Peyer's patch (tissue), 4 donors: ENCODE measurements around the gene KCTD7. TPM values are rescaled to one million over a fixed set of nuclear protein-coding genes. Genes with fewer than 3 reads are reported as not detected.

Experiments used
- DNase-seq, 3 donors: peaks; one replicate each; pipeline ENCODE4 v3.0.0-alpha.2; 2017 to 2019
- H3K27ac ChIP-seq, 4 donors: fragments of 200-600 bp; sonication (generic); one replicate each; pipeline ENCODE4 v1.5.1; 2016 to 2019
- H3K27me3 ChIP-seq, 2 donors: fragments of 200-600 bp; sonication (generic); one replicate each; pipeline ENCODE4 v1.5.1; 2019
- H3K36me3 ChIP-seq, 3 donors: fragments of 200-600 bp; sonication (generic); one replicate each; pipeline ENCODE4 v1.5.1; 2016 to 2019
- H3K4me1 ChIP-seq, 4 donors: fragments of 200-600 bp; sonication (generic); one replicate each; pipeline ENCODE4 v1.5.1; 2016 to 2019
- H3K4me3 ChIP-seq, 4 donors: fragments of 200-600 bp; sonication (generic); 1 replicate in 3 of 4; 2 replicates in 1 of 4; pipeline ENCODE4 v1.5.1; 2016 to 2019; ENCODE audit warnings: mild to moderate bottlenecking in 1 of 4
- H3K9me3 ChIP-seq, 4 donors: fragments of 200-600 bp; sonication (generic); one replicate each; pipeline ENCODE4 v1.5.1; 2016 to 2019; ENCODE audit warnings: mild to moderate bottlenecking in 1 of 4
- CTCF ChIP-seq, 6 experiments: fragments of 450-650 bp in 4 of 6; fragments of 200-600 bp in 2 of 6; sonication (generic) in 1 of 6; IDR thresholded peaks; one replicate each; pipeline ENCODE4 v1.5.1; 2017 to 2019; ENCODE audit warnings: antibody characterized with exemption in 6 of 6, mild to moderate bottlenecking in 3 of 6, moderate library complexity in 1 of 6
- POLR2A ChIP-seq, 2 donors: fragments of 450-650 bp; IDR thresholded peaks; one replicate each; pipeline ENCODE4 v1.5.1; 2017; ENCODE audit warnings: antibody characterized with exemption in 2 of 2, mild to moderate bottlenecking in 2 of 2, moderate library complexity in 2 of 2
- total RNA-seq, 4 donors: library from RNA; depleted of rRNA; stranded (reverse); fragments of >200 nt; gene quantifications; one replicate each; pipeline ENCODE4 v1.1.0, GENCODE V29; 2016

KCTD7 gene
- total RNA-seq, 4 donors from 2014 or later = 6.6 to 20.7 (median 14.3) TPM

DNA sequence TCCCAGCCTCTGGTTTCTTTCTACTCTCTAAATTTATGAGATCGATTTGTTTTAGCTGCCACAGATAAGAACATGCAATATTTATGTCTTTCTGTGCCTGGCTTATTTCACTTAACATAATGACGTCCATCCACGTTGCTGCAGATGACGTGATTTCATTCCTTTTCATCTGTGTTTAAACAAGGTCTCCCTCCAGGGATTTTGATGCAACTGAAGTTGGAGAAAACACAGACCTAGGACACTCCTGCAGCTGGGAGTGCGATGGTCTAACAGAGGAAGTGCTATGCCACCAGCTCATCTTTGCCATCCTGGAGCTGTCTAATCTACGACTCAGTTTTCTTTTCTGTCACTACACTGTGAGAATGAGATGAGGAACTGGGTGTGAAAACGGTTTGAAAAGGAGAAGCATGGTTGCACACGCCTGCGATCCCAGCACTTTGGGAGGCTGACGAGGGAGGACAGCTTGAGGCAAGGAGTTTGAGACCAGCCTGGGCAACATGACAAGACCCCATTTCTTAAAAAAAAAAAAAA lies 1.5 kb upstream of the KCTD7 start:
- H3K27ac ChIP-seq = peak overlapping the region in 3 of 4 donors; percentile 92 to 97 (median 97)
- TF ChIP-seq POLR2A (IDR thresholded peaks at IDR 0.05) (no peak), CTCF (IDR thresholded peaks at IDR 0.05) (no peak)
- DNase-seq = no peak
- H3K36me3 ChIP-seq = no peaks in the 10 kb centered on the region
- H3K4me3 ChIP-seq = peak overlapping the region in 2 of 4 donors; percentile 94 to 98
- no peaks in the 10 kb centered on the region for H3K9me3 ChIP-seq
- no peaks in the 10 kb centered on the region for H3K27me3 ChIP-seq
- peaks cover 0 to 24% (median 20%) of the 10 kb centered on the region in 4 donors for H3K4me1 ChIP-seq

DNA sequence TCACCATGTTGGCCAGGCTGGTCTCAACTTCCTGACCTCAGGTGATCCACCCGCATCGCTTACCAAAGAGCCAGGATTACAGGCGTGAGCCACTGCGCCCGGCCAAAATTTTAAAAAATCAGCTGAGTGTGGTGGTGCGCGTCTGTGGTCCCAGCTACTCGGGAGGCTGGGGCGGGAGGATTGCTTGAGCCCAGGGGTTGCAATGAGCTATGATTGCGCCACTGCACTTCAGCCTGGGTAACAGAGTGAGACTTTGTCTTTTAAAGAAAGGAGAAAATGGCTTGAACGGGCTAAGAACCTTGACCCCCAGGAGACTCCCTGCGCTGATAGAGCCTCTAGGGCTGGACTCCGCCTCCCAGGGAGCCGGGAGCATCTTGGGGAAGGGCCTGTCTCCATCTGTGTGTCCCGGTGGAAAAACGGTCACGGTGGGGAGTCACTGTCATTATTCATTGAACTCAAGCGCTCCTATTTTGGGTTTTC lies 760 bp upstream of the KCTD7 start:
- Histone ChIP-seq H3K4me1 (peaks cover 0 to 24% (median 20%) of the 10 kb centered on the region in 4 donors), H3K4me3 (peak overlapping the region; percentile 94 to 99 (median 98)), H3K27ac (peak overlapping the region; percentile 92 to 100 (median 97)), H3K27me3 (no peaks in the 10 kb centered on the region), H3K36me3 (no peaks in the 10 kb centered on the region), H3K9me3 (no peaks in the 10 kb centered on the region)
- TF ChIP-seq POLR2A (IDR thresholded peaks at IDR 0.05) (no peak), CTCF (IDR thresholded peaks at IDR 0.05) (no peak)
- DNase-seq = no peak

- Histone ChIP-seq H3K4me3 (peak overlapping the region; percentile 94 to 99 (median 98)), H3K27me3 (no peaks in the 10 kb centered on the region), H3K36me3 (peaks cover 0 to 8% (median 0%) of the 10 kb centered on the region in 3 donors), H3K27ac (peak overlapping the region; percentile 92 to 100 (median 97)), H3K4me1 (peaks cover 0 to 24% (median 20%) of the 10 kb centered on the region in 4 donors), H3K9me3 (no peaks in the 10 kb centered on the region)
- peak in 1 of 3 donors; percentile 51 for DNase-seq
- no peak for TF ChIP-seq POLR2A (IDR thresholded peaks at IDR 0.05)
- no peak for TF ChIP-seq CTCF (IDR thresholded peaks at IDR 0.05)
Observed at GRCh38 chr7:66629222-66630062, 761 bp downstream of the KCTD7 start.

DNA sequence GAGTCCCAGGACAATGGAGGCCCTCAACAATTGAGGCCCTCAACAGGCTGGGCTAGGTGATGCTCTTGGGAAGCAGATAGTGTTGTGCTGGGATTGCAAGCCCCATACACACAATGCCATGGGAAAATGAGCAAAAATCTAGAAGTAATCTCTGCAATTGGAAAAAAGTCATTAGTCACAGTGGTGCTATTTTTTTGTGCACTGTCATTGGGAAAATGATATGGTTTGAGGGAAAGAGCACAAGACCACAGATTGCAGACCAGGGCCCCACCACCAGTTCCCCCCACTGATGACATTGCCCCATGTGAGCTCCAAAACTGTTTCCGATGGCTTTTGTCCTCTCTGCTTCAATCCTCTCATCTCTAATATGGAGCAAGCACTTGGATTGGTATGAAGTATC lies 1.9 kb downstream of the KCTD7 start:
- Histone ChIP-seq H3K4me1 (peaks cover 0 to 24% (median 20%) of the 10 kb centered on the region in 4 donors), H3K36me3 (peaks cover 0 to 8% (median 0%) of the 10 kb centered on the region in 3 donors), H3K4me3 (no peak overlapping the region), H3K27ac (peak overlapping the region in 1 of 4 donors; percentile 17), H3K9me3 (no peaks in the 10 kb centered on the region), H3K27me3 (no peaks in the 10 kb centered on the region)
- TF ChIP-seq CTCF (IDR thresholded peaks at IDR 0.05) (no peak), POLR2A (IDR thresholded peaks at IDR 0.05) (no peak)
- no peak for DNase-seq

- H3K4me3 ChIP-seq = no peak overlapping the region
- DNase-seq = peak in 1 of 3 donors; percentile 23
- peaks cover 0 to 24% (median 20%) of the 10 kb centered on the region in 4 donors for H3K4me1 ChIP-seq
- no peaks in the 10 kb centered on the region for H3K27me3 ChIP-seq
- peak overlapping the region in 2 of 4 donors; percentile 40 to 51 for H3K27ac ChIP-seq
- peaks cover 0 to 8% (median 0%) of the 10 kb centered on the region in 3 donors for H3K36me3 ChIP-seq
- TF ChIP-seq POLR2A (IDR thresholded peaks at IDR 0.05) = no peak
- no peak for TF ChIP-seq CTCF (IDR thresholded peaks at IDR 0.05)
- H3K9me3 ChIP-seq = no peaks in the 10 kb centered on the region
Observed at GRCh38 chr7:66631471-66631870, 2.8 kb downstream of the KCTD7 start.
